Endothelial cell of umbilical vein (primary cell): ENCODE results near the gene KIF4A. TPM values are rescaled to one million over a fixed set of nuclear protein-coding genes. Genes with fewer than 3 reads are reported as not detected.

Experiments
- Bru-seq: library from RNA; stranded (reverse); fragments of 400-500 nt; gene quantifications from one replicate; lab custom pipeline; 2021; lab: Mats Ljungman, UMichigan
- BruChase-seq, 2 experiments: library from RNA; stranded (reverse); fragments of 400-500 nt; gene quantifications; one replicate each; lab custom pipeline; 2021; lab: Mats Ljungman, UMichigan
- BruUV-seq: library from RNA; stranded (reverse); fragments of 400-500 nt; replicated peaks from 2 replicates; lab custom pipeline; 2021; lab: Mats Ljungman, UMichigan
- CTCF ChIA-PET: fragments of 300-600, 350-600 bp; sonication (Branson Sonifier 250); formaldehyde crosslinking; loops from one replicate; lab custom pipeline; 2021; ENCODE audit warnings: antibody characterized with exemption, inconsistent platforms; lab: Charles Lee
- POLR2A ChIA-PET: fragments of 300-600, 350-600 bp; sonication (Branson Sonifier 250); formaldehyde crosslinking; loops from one replicate; lab custom pipeline; 2021; ENCODE audit warnings: antibody characterized with exemption, inconsistent platforms; lab: Charles Lee
- DNase-seq: peaks from one replicate; pipeline ENCODE4 v3.0.0-alpha.2; 2011; ENCODE audit warnings: low read depth, low spot score
- FAIRE-seq: peaks from 2 replicates; lab custom pipeline; 2011; peaks lifted over from hg19 to GRCh38; lab: Jason Lieb, UNC
- H2AFZ ChIP-seq: 2 replicates; pipeline ENCODE4 v1.6.0; 2012; ENCODE audit warnings: low read depth, low read length, control low read depth, inconsistent platforms
- H3K27ac ChIP-seq: 2 replicates; pipeline ENCODE4 v1.5.1; 2011; ENCODE audit warnings: low read depth, mild to moderate bottlenecking, control low read depth, low read length, moderate library complexity; ENCODE audit not compliant: insufficient read depth
- H3K27me3 ChIP-seq, 2 experiments: 2 replicates each; pipeline versions ENCODE4 v1.6.0 to v1.6.1; 2011; ENCODE audit warnings: low read length in 2 of 2, mixed read lengths in 1 of 2; ENCODE audit not compliant: control insufficient read depth in 2 of 2, insufficient read depth in 2 of 2
- H3K36me3 ChIP-seq, 2 experiments: 2 replicates in 1 of 2; 3 replicates in 1 of 2; pipeline ENCODE4 v1.5.1; 2011; ENCODE audit warnings: low read length in 2 of 2, mild to moderate bottlenecking in 1 of 2, moderate library complexity in 1 of 2; ENCODE audit not compliant: control insufficient read depth in 2 of 2, insufficient read depth in 2 of 2; ENCODE audit errors: extremely low read depth in 1 of 2
- H3K4me1 ChIP-seq: 3 replicates; pipeline ENCODE4 v1.5.1; 2011; ENCODE audit warnings: mild to moderate bottlenecking, low read length; ENCODE audit not compliant: control insufficient read depth, insufficient read depth; ENCODE audit errors: extremely low read depth
- H3K4me2 ChIP-seq: 2 replicates; pipeline ENCODE4 v1.6.1; 2011; ENCODE audit warnings: low read length, control low read depth, mixed read lengths; ENCODE audit not compliant: insufficient read depth
- H3K4me3 ChIP-seq, 3 experiments: fragments of 200-600 bp in 1 of 3; sonication (generic), shearing (Covaris generic) in 1 of 3; replicated peaks in 1 of 3; 2 replicates each; pipeline ENCODE4 v1.5.1; 2011 to 2016; ENCODE audit warnings: control low read depth in 3 of 3, low read length in 3 of 3, mild to moderate bottlenecking in 2 of 3, inconsistent platforms in 1 of 3, low read depth in 1 of 3, moderate library complexity in 1 of 3; ENCODE audit not compliant: insufficient read depth in 1 of 3
- H3K79me2 ChIP-seq: 2 replicates; pipeline ENCODE4 v1.6.0; 2012; ENCODE audit warnings: low read length, inconsistent platforms; ENCODE audit not compliant: control insufficient read depth, insufficient read depth
- H3K9ac ChIP-seq: replicated peaks from 2 replicates; pipeline ENCODE3; 2011; ENCODE audit warnings: low read length, control low read depth; ENCODE audit not compliant: insufficient read depth; ENCODE audit errors: extremely low read depth
- H3K9me1 ChIP-seq: replicated peaks from 3 replicates; pipeline ENCODE4 v1.6.0; 2011; ENCODE audit warnings: mild to moderate bottlenecking, low read length; ENCODE audit not compliant: control insufficient read depth, insufficient read depth; ENCODE audit errors: extremely low read depth
- H3K9me3 ChIP-seq: replicated peaks from 2 replicates; pipeline ENCODE4 v1.5.1; 2012; ENCODE audit warnings: low read length, inconsistent platforms; ENCODE audit not compliant: control insufficient read depth, insufficient read depth
- H4K20me1 ChIP-seq: replicated peaks from 2 replicates; pipeline ENCODE3; 2011; ENCODE audit warnings: mild to moderate bottlenecking, low read length; ENCODE audit not compliant: control insufficient read depth, insufficient read depth; ENCODE audit errors: extremely low read depth
- CTCF ChIP-seq, 2 donors: IDR thresholded peaks; 1 replicate in 1 of 2; 2 replicates in 1 of 2; pipeline ENCODE4 v1.5.1; 2011; ENCODE audit warnings: low read length in 2 of 2, mild to moderate bottlenecking in 2 of 2, moderate library complexity in 2 of 2, control low read depth in 1 of 2, inconsistent platforms in 1 of 2, low read depth in 1 of 2; ENCODE audit not compliant: insufficient read depth in 1 of 2; ENCODE audit errors: extremely low read depth in 1 of 2
- EZH2 ChIP-seq: IDR thresholded peaks from 2 replicates; pipeline ENCODE4 v1.6.1; 2012; ENCODE audit warnings: borderline replicate concordance, low read depth, mild to moderate bottlenecking, moderate library complexity, low read length, inconsistent platforms; ENCODE audit not compliant: severe bottlenecking
- MYC ChIP-seq: IDR thresholded peaks from one replicate; pipeline ENCODE4 v1.6.1; 2011; ENCODE audit warnings: mild to moderate bottlenecking, low read depth, low read length
- POLR2A ChIP-seq: IDR thresholded peaks from 2 replicates; pipeline ENCODE4 v1.6.1; 2012; ENCODE audit warnings: low read depth, mild to moderate bottlenecking, control low read depth, low read length
- POLR2AphosphoS5 ChIP-seq: IDR thresholded peaks from 2 replicates; pipeline ENCODE4 v1.6.1; 2012; ENCODE audit warnings: low read depth, mild to moderate bottlenecking, control low read depth, low read length, moderate library complexity; ENCODE audit not compliant: insufficient read depth
- dilution Hi-C: fragments of 300-500 bp; cut with MboI; formaldehyde crosslinking; loops from one replicate; pipeline ENCODE4 v1.15.0; 2019; ENCODE audit warnings: low sequenced_read_pairs; ENCODE audit not compliant: extremely low pct_ligation_motif_present
- intact Hi-C: fragments of 100-400 bp; cut with micrococcal nuclease; formaldehyde crosslinking; loops from one replicate; pipeline ENCODE4 v1.10.0; 2022
- long read RNA-seq: library from polyadenylated mRNA; stranded (forward); transcript quantifications from one replicate; pipeline ENCODE4 v2.0.0, GENCODE V29; 2021
- polyA minus RNA-seq, 3 experiments: library from RNA; depleted of rRNA, polyadenylated mRNA; stranded (reverse); fragments of >200 nt; gene quantifications; 1 replicate in 1 of 3; 2 replicates in 2 of 3; pipeline ENCODE4 v1.2.3, GENCODE V29; 2011
- polyA plus RNA-seq, 4 experiments: library from polyadenylated mRNA; depleted of rRNA in 3 of 4; stranded (reverse) in 3 of 4; unstranded in 1 of 4; fragments of >200 nt; gene quantifications; 2 replicates each; pipeline versions ENCODE4 v1.2.1 to v1.2.3, GENCODE V29; 2011 to 2012; ENCODE audit warnings: missing spikeins in 1 of 4
- total RNA-seq: library from RNA; stranded (reverse); gene quantifications from 2 replicates; pipeline ENCODE4 v1.2.3, GENCODE V29; 2021
- TF ChIP-seq, protein P1 (sequence below): IDR thresholded peaks from 2 replicates; pipeline ENCODE4 v1.6.1; 2011; ENCODE audit not compliant: insufficient read depth, insufficient read length

KIF4A gene
- total RNA-seq (34.4 and 41.3 TPM in 2 replicates), polyA plus RNA-seq (6.6 and 9.6 TPM in 2 replicates), polyA minus RNA-seq (12.1 and 14.9 TPM in 2 replicates), Bru-seq, nascent RNA (percentile 74 among the genes with signal in this experiment), BruChase-seq, experiment 1, labeled RNA remaining after a 6-hour chase (percentile 70 among the genes with signal in this experiment), BruChase-seq, experiment 2, labeled RNA remaining after a 2-hour chase (percentile 61 among the genes with signal in this experiment)
- polyA plus RNA-seq (2011; cell fraction: cytosol; rRNA removed), result 16.4 and 18.1 TPM in 2 replicates
- 18.5 and 25.2 TPM in 2 replicates for polyA plus RNA-seq (2011; cell fraction: nucleus; rRNA removed)
- 11.8 and 26.2 TPM in 2 replicates for polyA plus RNA-seq (2012)
- 25.1 TPM for polyA minus RNA-seq (2011; cell fraction: cytosol; rRNA and poly(A)+ RNA removed)
- polyA minus RNA-seq (2011; cell fraction: nucleus; rRNA and poly(A)+ RNA removed), result 11.1 and 16.5 TPM in 2 replicates
- long read RNA-seq, full-length matches to known transcripts, result 22 of 44 reads
- long read RNA-seq, partial matches to known transcripts, result 11 of 44 reads
- long read RNA-seq, other reads (novel, unspliced or antisense), result 11 of 44 reads

- Histone ChIP-seq H3K79me2 (peaks cover 46% of the 10 kb centered on the region), H3K9me1 (no peaks in the 10 kb centered on the region), H2AFZ (peak within 1 kb of the TSS; percentile 91), H4K20me1 (no peaks in the 10 kb centered on the region), H3K4me2 (peak within 1 kb of the TSS; percentile 96), H3K27me3 (no peaks in the 10 kb centered on the region), H3K27ac (peak within 1 kb of the TSS; percentile 66), H3K9me3 (no peaks in the 10 kb centered on the region), H3K9ac (peak within 1 kb of the TSS; percentile 67), H3K4me1 (peaks cover 18% of the 10 kb centered on the region), H3K4me3 (peak within 1 kb of the TSS; percentile 70 to 86 (median 84)), H3K36me3 (no peaks in the 10 kb centered on the region)
- dilution Hi-C loops, result no loop called here
- peak; percentile 89 for FAIRE-seq
- CTCF ChIA-PET, result interaction anchor here (0.9 to 1.1 kb wide), 4 partner anchors 8 to 157 kb away, joined by 3 to 6 read pairs (median 5); partner anchors contain the start of gene IGBP1
- DNase-seq, result peak; percentile 83
- intact Hi-C loops, result loop anchor here (1.0 to 10.0 kb wide), 2 partner anchors 105 to 157 kb away; partner anchors contain the start of gene IGBP1
- POLR2A ChIA-PET, result no interaction called here
- TSS peak; percentile 62 for BruUV-seq
- TF ChIP-seq POLR2A (peak; percentile 71), CTCF (IDR thresholded peaks at IDR 0.05; ENCODE audit: extremely low read depth in 1 of 2, insufficient read depth in 1 of 2, low read depth in 1 of 2, low read length in 2 of 2) (no peak), EZH2 (no peak), MYC (no peak), POLR2AphosphoS5 (peak; percentile 68)
- TF ChIP-seq, protein P1, sequence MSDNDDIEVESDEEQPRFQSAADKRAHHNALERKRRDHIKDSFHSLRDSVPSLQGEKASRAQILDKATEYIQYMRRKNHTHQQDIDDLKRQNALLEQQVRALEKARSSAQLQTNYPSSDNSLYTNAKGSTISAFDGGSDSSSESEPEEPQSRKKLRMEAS, result no peak
These were observed at the start of gene KIF4A, which contains the start of gene PDZD11 for GRCh38 chrX:70289793-70290770. Gene KIF4A, plus strand, starts transcription at chrX:70290104. Its CDS starts 355 bp downstream, at chrX:70290459. Gene PDZD11, minus strand, starts transcription at chrX:70289927. Its CDS starts 586 bp downstream, at chrX:70289341.
